Trophoblast cell (in vitro differentiated cells and primary cell): Measurements from ENCODE around the gene IQSEC1.

Experiments used
- DNase-seq, 2 donors: peaks; one replicate each; pipeline ENCODE4 v3.0.0-alpha.2; 2016
- H2AFZ ChIP-seq: 2 replicates; pipeline ENCODE4 v1.6.1; 2013; ENCODE audit warnings: low read length, moderate library complexity, mild to moderate bottlenecking; ENCODE audit not compliant: insufficient read depth, poor library complexity
- H2AK5ac ChIP-seq: 2 replicates; pipeline ENCODE4 v1.6.1; 2013; ENCODE audit warnings: mild to moderate bottlenecking, low read length
- H2BK120ac ChIP-seq: 2 replicates; pipeline ENCODE4 v1.6.1; 2013; ENCODE audit warnings: low read length, mild to moderate bottlenecking, moderate library complexity; ENCODE audit not compliant: insufficient read depth, poor library complexity
- H2BK12ac ChIP-seq: 2 replicates; pipeline ENCODE4 v1.6.1; 2013; ENCODE audit warnings: mild to moderate bottlenecking, low read length, moderate library complexity
- H2BK5ac ChIP-seq: 2 replicates; pipeline ENCODE4 v1.6.1; 2013; ENCODE audit warnings: low read length, low read depth, moderate library complexity, mild to moderate bottlenecking; ENCODE audit not compliant: poor library complexity
- H3K14ac ChIP-seq: 2 replicates; pipeline ENCODE4 v1.6.1; 2013; ENCODE audit warnings: mild to moderate bottlenecking, low read length
- H3K18ac ChIP-seq: 2 replicates; pipeline ENCODE4 v1.6.1; 2013; ENCODE audit warnings: mild to moderate bottlenecking, low read length
- H3K23ac ChIP-seq: 2 replicates; pipeline ENCODE4 v1.6.1; 2013; ENCODE audit warnings: low read length
- H3K27ac ChIP-seq: 2 replicates; pipeline ENCODE4 v1.5.1; 2013; ENCODE audit warnings: low read depth, mild to moderate bottlenecking, inconsistent platforms, low read length, moderate library complexity
- H3K27me3 ChIP-seq: 2 replicates; pipeline ENCODE4 v1.6.1; 2013; ENCODE audit warnings: inconsistent platforms, mild to moderate bottlenecking, low read length, moderate library complexity; ENCODE audit not compliant: insufficient read depth
- H3K36me3 ChIP-seq, 2 experiments: 1 replicate in 1 of 2; 2 replicates in 1 of 2; pipeline ENCODE4 v1.6.1; 2013; ENCODE audit warnings: low read length in 2 of 2, mild to moderate bottlenecking in 2 of 2, moderate library complexity in 1 of 2; ENCODE audit not compliant: insufficient read depth in 2 of 2, control insufficient read depth in 1 of 2
- H3K4ac ChIP-seq: 2 replicates; pipeline ENCODE4 v1.6.1; 2013; ENCODE audit warnings: low read depth, mild to moderate bottlenecking, low read length, moderate library complexity
- H3K4me1 ChIP-seq, 2 experiments: 1 replicate in 1 of 2; 2 replicates in 1 of 2; pipeline ENCODE4 v1.6.1; 2013; ENCODE audit warnings: low read length in 2 of 2, mild to moderate bottlenecking in 2 of 2, moderate library complexity in 1 of 2; ENCODE audit not compliant: insufficient read depth in 2 of 2, control insufficient read depth in 1 of 2
- H3K4me2 ChIP-seq: 2 replicates; pipeline ENCODE4 v1.6.1; 2013; ENCODE audit warnings: inconsistent platforms, mild to moderate bottlenecking, low read length, moderate library complexity
- H3K4me3 ChIP-seq: 2 replicates; pipeline ENCODE4 v1.5.1; 2013; ENCODE audit warnings: mild to moderate bottlenecking, low read depth, low read length, inconsistent platforms
- H3K79me1 ChIP-seq: one replicate; pipeline ENCODE4 v1.6.1; 2013; ENCODE audit warnings: low read length
- H3K79me2 ChIP-seq: 2 replicates; pipeline ENCODE4 v1.6.1; 2013; ENCODE audit warnings: low read length, mild to moderate bottlenecking; ENCODE audit not compliant: control insufficient read depth, insufficient read depth, poor library complexity
- H3K9ac ChIP-seq: 2 replicates; pipeline ENCODE4 v1.6.1; 2013; ENCODE audit warnings: mild to moderate bottlenecking, low read length
- H3K9me3 ChIP-seq: 2 replicates; pipeline ENCODE4 v1.6.1; 2013; ENCODE audit warnings: low read depth, mild to moderate bottlenecking, control low read depth, inconsistent platforms, low read length; ENCODE audit not compliant: insufficient read depth
- H4K12ac ChIP-seq: 2 replicates; pipeline ENCODE4 v1.6.1; 2013; ENCODE audit warnings: low read depth, mild to moderate bottlenecking, low read length, moderate library complexity
- H4K8ac ChIP-seq: 2 replicates; pipeline ENCODE4 v1.6.1; 2013; ENCODE audit warnings: low read depth, mild to moderate bottlenecking, low read length, moderate library complexity
- H4K91ac ChIP-seq: one replicate; pipeline ENCODE4 v1.6.1; 2013; ENCODE audit warnings: low read depth, mild to moderate bottlenecking, low read length, moderate library complexity
- WGBS: extraction: QIAGEN DNeasy Blood & Tissue Kit; methylation state at CpG from one replicate; pipeline ENCODE4 v1.1.7; 2013; ENCODE audit warnings: missing lambda C conversion rate; ENCODE audit not compliant: insufficient read length, insufficient coverage; ENCODE audit errors: extremely low coverage; 5-methylcytosine and 5-hydroxymethylcytosine counted together

The IQSEC1 gene

DNA sequence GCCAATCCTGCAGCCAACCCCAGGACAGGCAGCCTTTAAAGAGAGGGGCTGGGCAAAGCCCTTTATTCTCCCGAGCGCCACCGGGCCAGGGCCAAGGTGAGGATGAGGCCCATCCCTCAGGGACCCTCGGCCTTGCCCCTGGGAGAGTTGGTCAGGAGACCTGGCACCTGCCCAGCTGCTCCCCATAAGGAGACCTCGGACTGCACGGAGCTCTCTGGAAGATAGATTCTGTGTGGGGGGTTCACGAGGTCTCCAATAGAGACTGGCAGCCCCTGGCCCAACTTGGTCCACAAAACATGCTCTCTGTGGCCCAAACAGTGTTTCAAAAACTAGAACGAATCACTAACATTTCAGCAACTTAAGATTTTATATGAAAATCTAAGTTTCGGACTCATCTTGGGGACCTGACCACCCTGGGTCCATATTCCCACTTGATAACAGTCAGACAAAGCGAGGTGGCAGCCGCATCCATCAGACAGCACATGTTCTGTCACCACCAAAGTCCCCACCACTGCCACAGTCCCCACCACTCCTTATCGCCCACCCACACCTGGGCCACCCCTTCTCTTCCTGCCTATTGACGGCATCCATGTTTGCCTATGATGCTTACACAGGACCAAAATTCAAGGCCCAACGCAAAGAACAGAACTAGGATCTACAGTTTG is 117.4 kb downstream of the IQSEC1 start:
- Histone ChIP-seq H3K14ac (no peak overlapping the region), H3K36me3 (no peaks in the 10 kb centered on the region), H4K91ac (no peak overlapping the region), H4K12ac (no peak overlapping the region), H3K9me3 (peaks cover 3% of the 10 kb centered on the region), H3K27ac (no peak overlapping the region), H3K4me2 (no peak overlapping the region), H3K79me1 (no peaks in the 10 kb centered on the region), H3K18ac (no peak overlapping the region), H3K23ac (no peak overlapping the region), H2AFZ (no peak overlapping the region), H4K8ac (no peak overlapping the region), H2BK120ac (no peak overlapping the region), H2BK12ac (no peak overlapping the region), H3K27me3 (no peaks in the 10 kb centered on the region), H2BK5ac (no peak overlapping the region), H3K79me2 (peaks cover 3% of the 10 kb centered on the region), H3K4me1 (peaks cover 2 to 8% of the 10 kb centered on the region in 2 experiments), H3K9ac (no peak overlapping the region), H3K4ac (no peak overlapping the region), H2AK5ac (no peak overlapping the region), H3K4me3 (no peak overlapping the region)
- WGBS = no CpG with 5 or more reads among the region's 14 CpGs
- DNase-seq = no peak

DNA sequence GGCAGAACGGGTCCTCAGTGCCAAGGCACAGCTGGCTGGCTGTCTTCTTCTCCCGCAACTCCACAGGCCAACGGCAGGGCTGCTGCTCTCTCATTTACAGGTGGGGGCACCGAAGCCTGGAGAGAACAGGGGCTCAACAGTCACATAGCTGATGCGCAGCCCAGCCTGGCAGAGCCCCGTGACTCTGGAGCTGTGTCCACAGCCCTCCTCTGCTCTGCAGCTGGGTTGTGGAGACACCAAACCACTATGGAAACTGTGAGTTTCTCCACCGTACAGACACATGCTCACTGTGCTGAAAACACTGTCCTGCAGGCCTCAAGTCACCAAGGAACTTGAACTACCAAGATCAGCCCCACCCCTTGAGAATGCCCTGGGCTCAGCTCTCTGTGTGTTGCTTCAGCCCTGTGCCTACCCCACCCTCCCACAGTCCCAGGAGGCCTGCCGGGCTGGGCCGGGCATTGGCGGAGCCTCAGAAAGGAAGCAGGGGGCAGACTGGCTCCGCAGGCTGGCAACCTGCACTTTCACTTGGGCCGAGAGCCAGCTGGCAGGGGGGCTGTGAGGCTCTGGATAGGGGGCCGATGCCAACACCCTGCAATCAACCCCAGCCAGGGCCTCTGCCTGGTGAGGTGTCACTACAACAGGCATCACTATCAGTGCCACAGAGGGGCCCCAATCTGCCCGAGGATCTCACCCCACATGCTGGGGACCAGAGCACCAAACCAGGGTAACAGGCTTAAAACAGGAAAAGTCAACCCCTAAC is 118.2 kb downstream of the IQSEC1 start:
- H3K9me3 ChIP-seq = peaks cover 3% of the 10 kb centered on the region
- H2BK12ac ChIP-seq = no peak overlapping the region
- no peak overlapping the region for H4K8ac ChIP-seq
- H2AFZ ChIP-seq = no peak overlapping the region
- DNase-seq = no peak
- H3K4me3 ChIP-seq = no peak overlapping the region
- no peak overlapping the region for H2BK5ac ChIP-seq
- H3K36me3 ChIP-seq = no peaks in the 10 kb centered on the region
- H3K23ac ChIP-seq = no peak overlapping the region
- no peaks in the 10 kb centered on the region for H3K79me1 ChIP-seq
- H2BK120ac ChIP-seq = no peak overlapping the region
- no peak overlapping the region for H2AK5ac ChIP-seq
- H3K27me3 ChIP-seq = no peaks in the 10 kb centered on the region
- peaks cover 2 to 8% of the 10 kb centered on the region in 2 experiments for H3K4me1 ChIP-seq
- peak overlapping the region; percentile 33 for H3K14ac ChIP-seq
- H3K27ac ChIP-seq = no peak overlapping the region
- H3K4ac ChIP-seq = no peak overlapping the region
- no peak overlapping the region for H4K12ac ChIP-seq
- WGBS = no CpG with 5 or more reads among the region's 14 CpGs
- H3K18ac ChIP-seq = peak overlapping the region; percentile 25
- H3K9ac ChIP-seq = no peak overlapping the region
- peaks cover 3% of the 10 kb centered on the region for H3K79me2 ChIP-seq
- H4K91ac ChIP-seq = no peak overlapping the region
- H3K4me2 ChIP-seq = no peak overlapping the region

DNA sequence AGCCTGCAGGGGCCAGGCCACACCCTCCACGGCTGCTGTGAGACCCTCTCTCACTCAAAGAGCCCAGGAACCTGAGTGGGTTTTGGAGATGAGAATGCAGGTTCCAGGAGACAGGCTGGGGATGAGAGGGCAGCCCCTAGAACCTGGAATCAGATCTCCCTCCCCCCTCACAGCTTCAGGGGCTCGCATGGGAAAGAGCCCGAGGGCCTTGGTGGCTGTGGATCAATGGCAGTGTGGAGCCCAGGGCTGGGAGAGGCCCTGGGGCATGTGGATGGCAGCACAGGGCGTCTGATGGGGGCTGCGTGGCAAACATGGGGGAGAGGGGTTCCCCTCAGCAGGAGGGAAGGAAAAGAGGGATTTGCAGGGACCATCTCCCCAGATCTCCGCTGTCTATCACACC is 119.0 kb downstream of the IQSEC1 start:
- Histone ChIP-seq H2BK120ac (no peak overlapping the region), H3K79me1 (no peaks in the 10 kb centered on the region), H4K12ac (no peak overlapping the region), H2BK5ac (no peak overlapping the region), H2BK12ac (no peak overlapping the region), H3K27me3 (no peaks in the 10 kb centered on the region), H4K8ac (no peak overlapping the region), H3K4ac (no peak overlapping the region), H2AK5ac (no peak overlapping the region), H3K36me3 (no peaks in the 10 kb centered on the region), H3K4me1 (peaks cover 5 to 10% of the 10 kb centered on the region in 2 experiments), H4K91ac (no peak overlapping the region), H3K14ac (no peak overlapping the region), H3K79me2 (peaks cover 3% of the 10 kb centered on the region), H3K4me2 (no peak overlapping the region), H3K9ac (no peak overlapping the region), H2AFZ (no peak overlapping the region), H3K27ac (no peak overlapping the region), H3K23ac (no peak overlapping the region), H3K9me3 (peaks cover 1% of the 10 kb centered on the region), H3K18ac (peak overlapping the region; percentile 19), H3K4me3 (no peak overlapping the region)
- no CpG with 5 or more reads among the region's 6 CpGs for WGBS
- DNase-seq = no peak

DNA sequence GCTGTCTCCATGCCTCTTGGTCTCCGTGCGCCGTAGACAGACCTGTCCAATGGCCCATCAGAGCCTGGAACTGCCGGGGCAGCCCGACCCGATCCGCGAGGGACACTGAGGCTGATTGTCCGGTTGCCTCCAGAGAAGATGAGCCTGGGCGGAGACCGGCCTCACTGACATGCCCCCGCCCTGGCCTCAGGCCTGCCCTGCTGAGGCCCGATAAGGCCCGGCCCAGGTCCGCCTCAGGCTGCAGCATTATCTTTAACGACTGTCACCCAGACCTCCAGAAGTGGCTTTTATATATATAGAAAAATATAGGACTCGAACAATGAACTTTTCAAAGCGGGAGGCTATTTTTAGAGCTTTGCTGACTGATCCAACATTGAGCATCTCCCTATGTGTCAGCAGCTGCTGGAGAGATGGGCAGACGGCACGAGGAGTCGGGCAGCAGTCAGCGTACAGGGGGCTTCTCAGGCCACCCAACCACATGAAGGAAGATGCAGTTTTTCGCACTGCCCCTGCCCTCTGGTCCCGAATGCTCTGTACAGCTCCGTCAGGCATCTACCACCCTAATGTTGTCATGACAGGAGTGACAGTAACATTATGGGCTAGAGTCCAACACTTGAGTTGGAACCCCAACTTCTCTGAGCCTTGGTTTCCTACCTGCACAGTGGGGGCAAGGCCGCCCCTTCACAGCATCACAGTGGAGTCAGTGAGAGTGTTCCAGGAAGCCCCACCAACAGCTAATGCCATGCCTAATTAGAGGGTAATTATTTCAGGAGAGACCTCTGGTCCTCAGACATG is 119.8 kb downstream of the IQSEC1 start:
- Histone ChIP-seq H4K8ac (no peak overlapping the region), H3K9me3 (no peaks in the 10 kb centered on the region)
- no CpG with 5 or more reads among the region's 26 CpGs for WGBS

More for the DNA sequence above, 119.8 kb downstream of the IQSEC1 start:
- H2AFZ ChIP-seq = no peak overlapping the region
- no peak overlapping the region for H3K23ac ChIP-seq
- H3K18ac ChIP-seq = no peak overlapping the region
- no peak overlapping the region for H4K12ac ChIP-seq
- no peak overlapping the region for H3K4ac ChIP-seq
- peak overlapping the region; percentile 0 for H4K91ac ChIP-seq
- H3K36me3 ChIP-seq = no peaks in the 10 kb centered on the region
- no peak for DNase-seq
- no peak overlapping the region for H3K27ac ChIP-seq
- peak overlapping the region; percentile 3 for H2BK120ac ChIP-seq
- no peak overlapping the region for H3K4me2 ChIP-seq
- H3K27me3 ChIP-seq = no peaks in the 10 kb centered on the region
- peaks cover 3% of the 10 kb centered on the region for H3K79me2 ChIP-seq
- H3K14ac ChIP-seq = no peak overlapping the region
- no peak overlapping the region for H2AK5ac ChIP-seq
- H3K79me1 ChIP-seq = no peaks in the 10 kb centered on the region
- H3K4me3 ChIP-seq = no peak overlapping the region
- no peak overlapping the region for H2BK5ac ChIP-seq
- no peak overlapping the region for H2BK12ac ChIP-seq
- H3K9ac ChIP-seq = no peak overlapping the region
- peaks cover 8 to 16% of the 10 kb centered on the region in 2 experiments for H3K4me1 ChIP-seq
